Measurements from ENCODE around the gene ST7. TPM values are rescaled to one million over a fixed set of nuclear protein-coding genes. Genes with fewer than 3 reads are reported as not detected.

Gene ST7
- total RNA-seq, 1 experiment from 2014 or later, result 12.9 TPM

DNA sequence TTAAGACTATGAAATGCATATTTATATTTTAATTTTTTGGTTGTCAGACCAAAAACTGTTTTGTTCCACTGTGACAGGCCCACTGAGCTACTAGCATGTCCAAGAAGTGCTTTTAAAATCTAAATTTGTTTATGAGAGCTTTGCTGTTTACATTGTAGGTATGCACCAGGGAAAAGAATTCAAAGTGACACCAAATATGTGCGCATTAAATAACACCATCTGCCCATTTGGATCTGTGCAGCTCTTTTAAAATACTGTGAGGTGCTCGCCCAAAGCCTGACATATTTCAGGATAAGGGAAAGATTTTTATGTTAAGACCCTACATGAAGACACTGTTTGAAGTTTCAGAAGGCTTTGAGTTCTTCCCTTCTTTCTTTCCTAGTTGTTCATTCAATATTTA lies 162.9 kb downstream of the ST7 start:
- Histone ChIP-seq H4K8ac (replicated peaks; ENCODE audit: insufficient read length, low read depth, low read length) (no peak overlapping the region), H2BK15ac (ENCODE audit: low read depth, low read length) (no peak overlapping the region), H2AFZ (ENCODE audit: low read length) (no peak overlapping the region), H3T11ph (ENCODE audit: low read length) (no peak overlapping the region), H3K14ac (ENCODE audit: insufficient read depth, low read length) (no peak overlapping the region), H3K56ac (ENCODE audit: insufficient read length, low read depth, low read length) (no peak overlapping the region), H3K9ac (ENCODE audit: extremely low read depth, insufficient read length, low read length) (no peak overlapping the region), H3K79me1 (ENCODE audit: insufficient read depth, low read depth, low read length, poor library complexity, severe bottlenecking) (no peaks in the 10 kb centered on the region), H2BK20ac (ENCODE audit: low read depth, low read length, poor library complexity, severe bottlenecking) (no peak overlapping the region), H3K4me2 (ENCODE audit: insufficient read depth, insufficient read length, low read length) (no peak overlapping the region), H3K4me1 (ENCODE audit: insufficient read depth, low read length) (no peaks in the 10 kb centered on the region), H3K4ac (ENCODE audit: low read depth, low read length) (no peak overlapping the region), H3K79me2 (ENCODE audit: insufficient read depth, low read length) (no peaks in the 10 kb centered on the region), H2BK12ac (ENCODE audit: insufficient read length, low read depth, low read length) (no peak overlapping the region), H3K23me2 (ENCODE audit: insufficient read length, low read depth, low read length, poor library complexity, severe bottlenecking) (no peaks in the 10 kb centered on the region), H4K5ac (ENCODE audit: insufficient read length, low read depth, low read length) (no peak overlapping the region), H2AK5ac (ENCODE audit: insufficient read length, low read length) (no peak overlapping the region), H3K27ac (ENCODE audit: insufficient read length, low read depth, low read length) (no peak overlapping the region), H2BK120ac (ENCODE audit: low read depth, low read length, poor library complexity, severe bottlenecking) (no peak overlapping the region), H3K18ac (ENCODE audit: insufficient read length, low read depth, low read length) (no peak overlapping the region), H2BK5ac (ENCODE audit: insufficient read length, low read length) (no peak overlapping the region), H3K27me3 (ENCODE audit: insufficient read depth, low read length) (no peaks in the 10 kb centered on the region), H4K20me1 (ENCODE audit: control insufficient read depth, insufficient read depth, insufficient read length) (no peaks in the 10 kb centered on the region), H3K9me3 (ENCODE audit: control insufficient read depth, low read depth, low read length) (no peaks in the 10 kb centered on the region), H3K23ac (ENCODE audit: insufficient read length, low read depth, low read length) (no peak overlapping the region), H4K91ac (ENCODE audit: insufficient read length, low read depth, low read length) (no peak overlapping the region)
- TF ChIP-seq, protein P1, sequence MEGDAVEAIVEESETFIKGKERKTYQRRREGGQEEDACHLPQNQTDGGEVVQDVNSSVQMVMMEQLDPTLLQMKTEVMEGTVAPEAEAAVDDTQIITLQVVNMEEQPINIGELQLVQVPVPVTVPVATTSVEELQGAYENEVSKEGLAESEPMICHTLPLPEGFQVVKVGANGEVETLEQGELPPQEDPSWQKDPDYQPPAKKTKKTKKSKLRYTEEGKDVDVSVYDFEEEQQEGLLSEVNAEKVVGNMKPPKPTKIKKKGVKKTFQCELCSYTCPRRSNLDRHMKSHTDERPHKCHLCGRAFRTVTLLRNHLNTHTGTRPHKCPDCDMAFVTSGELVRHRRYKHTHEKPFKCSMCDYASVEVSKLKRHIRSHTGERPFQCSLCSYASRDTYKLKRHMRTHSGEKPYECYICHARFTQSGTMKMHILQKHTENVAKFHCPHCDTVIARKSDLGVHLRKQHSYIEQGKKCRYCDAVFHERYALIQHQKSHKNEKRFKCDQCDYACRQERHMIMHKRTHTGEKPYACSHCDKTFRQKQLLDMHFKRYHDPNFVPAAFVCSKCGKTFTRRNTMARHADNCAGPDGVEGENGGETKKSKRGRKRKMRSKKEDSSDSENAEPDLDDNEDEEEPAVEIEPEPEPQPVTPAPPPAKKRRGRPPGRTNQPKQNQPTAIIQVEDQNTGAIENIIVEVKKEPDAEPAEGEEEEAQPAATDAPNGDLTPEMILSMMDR (conservative IDR thresholded peaks at IDR 0.05), result no peak
- no CpG with 5 or more reads among the region's 2 CpGs for WGBS (ENCODE audit: extremely low coverage, insufficient read length, low lambda C conversion rate)
- no peaks in the 10 kb centered on the region; the same call in 1 of the 2 replicates for H3K27me3 Mint-ChIP-seq (ENCODE audit: low read depth)
- H3K36me3 Mint-ChIP-seq (ENCODE audit: insufficient read depth in 1 of 3, low read depth in 3 of 3), result no peaks in the 10 kb centered on the region
- H3K27ac Mint-ChIP-seq, result no peak overlapping the region
- no peak for DNase-seq
- no peak overlapping the region for H3K4me3 Mint-ChIP-seq
- no peaks in the 10 kb centered on the region for H3K9me3 Mint-ChIP-seq
- H3K4me1 Mint-ChIP-seq, result peaks cover 7 to 18% of the 10 kb centered on the region in 2 experiments
